ENCODE results near the gene GRK7.

- TF ChIP-seq GATA2 (IDR thresholded peaks at IDR 0.05; ENCODE audit: low read depth, low read length): no peak
- TF ChIP-seq GATA3 (IDR thresholded peaks at IDR 0.05; ENCODE audit: low read depth, low read length): no peak
Observed at GRCh38 chr3:141753399-141753798, 9.8 kb upstream of the GRK7 start.

All from SH-SY5Y (cell line).